Measurements from ENCODE around the gene GUK1.

DNA sequence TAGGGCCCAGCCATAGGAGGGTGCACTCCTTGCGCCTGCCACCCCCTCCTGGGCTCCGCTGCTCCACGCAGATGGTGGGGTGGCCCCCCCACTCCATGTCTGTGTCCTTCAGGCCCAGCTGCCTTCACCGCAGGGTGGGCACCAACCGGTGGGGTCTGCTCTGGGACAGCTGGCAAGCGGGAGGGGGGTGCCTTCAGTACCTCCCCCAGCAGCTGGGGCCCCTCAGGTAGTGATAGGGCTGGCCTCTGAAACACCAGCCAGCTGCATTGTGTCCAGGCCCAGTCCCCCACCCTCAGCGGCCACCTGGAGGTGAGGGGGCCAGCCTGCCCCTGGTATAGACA, 10.0 kb downstream of the GUK1 start:
- TF ChIP-seq EZH2 (IDR thresholded peaks at IDR 0.05; ENCODE audit: insufficient read depth, poor library complexity, severe bottlenecking) (no peak), EZH2phosphoT487 (IDR thresholded peaks at IDR 0.05; ENCODE audit: insufficient read depth, low read depth) (no peak)

Data from GM23248 (cell line).